ENCODE data around the gene MAFB.

Gene MAFB

DNA sequence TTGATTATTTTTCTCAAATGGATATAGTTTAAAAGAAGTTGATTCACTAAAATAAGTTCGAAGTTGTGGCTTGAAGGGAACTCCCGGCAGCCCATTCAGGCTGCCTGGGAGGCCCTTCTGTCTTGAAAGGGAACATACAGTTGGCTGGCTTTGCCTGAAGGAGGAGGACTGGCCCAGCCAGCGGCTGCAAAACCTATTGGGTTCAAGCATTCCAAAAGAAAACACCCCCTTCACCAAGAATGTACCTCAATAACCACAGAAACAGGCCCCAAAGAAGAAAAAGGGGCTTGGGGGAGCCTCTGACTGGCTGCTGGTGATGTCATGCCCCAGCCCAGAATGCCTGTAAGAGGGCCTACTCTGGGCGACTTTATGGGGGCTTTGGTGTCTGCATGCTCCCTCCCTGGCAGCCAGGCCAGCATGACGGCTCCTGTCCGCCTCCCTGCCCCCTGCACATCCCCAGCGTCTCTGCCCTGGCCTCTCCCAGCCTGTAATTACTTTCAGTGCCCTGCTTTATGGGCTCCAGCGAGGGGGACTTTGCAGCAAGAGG is 36.5 kb downstream of the MAFB start:
- DNase-seq = no peak

DNA sequence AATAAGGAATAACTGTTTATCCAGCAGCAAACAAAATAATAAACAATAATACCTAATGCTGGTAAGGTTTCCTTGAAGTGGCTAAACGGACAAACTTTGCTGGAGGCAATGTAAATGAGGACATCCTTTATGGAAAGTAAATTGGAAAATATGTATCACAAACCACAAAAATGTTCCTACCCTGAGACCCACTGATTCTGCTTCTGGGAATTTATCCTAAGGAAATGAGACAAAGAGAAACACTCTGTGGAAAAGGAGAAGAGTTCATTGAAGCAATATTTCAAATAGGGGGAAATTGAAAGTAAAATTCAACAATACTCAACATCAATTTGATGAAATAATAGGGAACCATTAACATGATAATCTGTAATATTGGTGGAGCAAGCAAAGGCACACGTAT is 37.9 kb downstream of the MAFB start:
- DNase-seq = no peak

DNA sequence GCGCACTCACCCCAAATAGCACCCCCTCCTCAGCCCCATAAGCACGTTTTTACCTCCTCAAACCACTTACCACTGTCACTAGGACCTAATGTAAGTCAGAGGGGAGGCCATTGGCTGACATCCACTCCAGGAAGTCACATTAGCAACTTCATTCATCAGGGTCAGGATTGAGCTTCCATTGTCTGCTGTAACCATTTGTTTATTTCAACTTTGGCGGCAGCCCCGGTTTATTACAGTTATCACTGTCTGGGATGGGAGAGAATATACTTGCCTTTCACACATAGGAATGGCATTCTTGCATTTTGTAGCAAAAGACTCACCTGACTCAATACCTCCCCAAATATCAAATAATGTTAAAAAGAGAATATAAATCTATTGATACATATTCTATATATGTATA is 38.3 kb downstream of the MAFB start:
- no peak for DNase-seq

DNA sequence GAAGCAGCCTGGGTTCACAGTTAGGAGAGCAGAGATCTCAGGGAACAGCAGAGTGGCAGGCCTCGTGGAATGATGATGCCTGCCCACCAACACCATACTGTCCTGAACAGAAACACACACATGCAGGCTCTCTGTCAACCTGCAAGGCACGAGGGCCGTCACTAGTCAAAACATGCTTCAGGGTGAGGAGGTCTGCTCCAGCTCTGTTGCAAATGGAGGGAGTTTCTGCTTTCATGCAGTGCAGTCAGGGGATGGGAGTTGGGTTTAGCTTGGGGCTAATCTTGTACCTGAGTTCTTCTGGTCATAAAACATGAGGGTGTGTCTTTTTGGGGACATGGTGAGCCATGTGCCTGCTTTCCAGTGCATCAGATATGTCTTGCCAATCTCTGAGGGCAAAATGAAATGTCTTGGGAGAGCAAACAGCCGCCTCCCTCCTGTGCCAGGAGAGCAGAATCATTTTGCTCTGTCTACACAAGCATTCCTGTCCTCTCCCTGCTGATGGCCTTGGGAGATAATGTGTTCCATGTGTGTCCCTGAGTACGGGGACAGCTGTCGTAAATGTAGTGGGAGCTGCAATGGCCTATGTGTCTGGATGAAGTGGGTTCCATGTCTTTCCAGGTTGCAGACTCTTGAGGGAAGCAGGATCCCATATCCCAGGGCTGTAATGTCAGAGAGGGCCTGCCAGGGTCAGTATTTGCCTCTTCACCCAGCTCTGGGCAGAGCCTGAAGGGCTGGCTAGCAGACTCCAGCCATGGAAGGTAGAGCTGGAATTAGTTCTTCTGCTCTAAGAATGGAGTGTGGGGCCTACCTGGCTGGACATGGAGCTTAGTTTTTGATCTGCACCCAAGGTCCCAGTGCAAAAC is 40.6 kb downstream of the MAFB start:
- no peak for DNase-seq

DNA sequence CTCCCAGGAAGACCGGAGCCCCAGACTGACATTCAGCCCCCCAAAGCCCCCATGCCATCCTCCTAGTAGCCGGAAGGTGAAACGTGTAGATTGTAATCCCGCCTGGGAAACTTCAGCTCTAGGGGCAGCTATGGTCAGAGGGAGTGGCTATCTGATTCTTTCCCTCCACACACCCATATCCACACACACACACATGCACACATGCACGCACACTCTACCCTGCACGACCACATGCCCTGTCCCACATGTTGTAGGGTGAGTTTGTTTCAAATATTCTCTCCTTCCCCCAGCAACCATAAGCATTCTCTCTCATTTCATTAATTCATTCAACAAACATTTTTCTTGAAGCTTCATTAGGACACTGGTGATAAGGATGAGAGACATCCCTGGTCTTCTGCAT is 42.2 kb downstream of the MAFB start:
- no peak for DNase-seq

DNA sequence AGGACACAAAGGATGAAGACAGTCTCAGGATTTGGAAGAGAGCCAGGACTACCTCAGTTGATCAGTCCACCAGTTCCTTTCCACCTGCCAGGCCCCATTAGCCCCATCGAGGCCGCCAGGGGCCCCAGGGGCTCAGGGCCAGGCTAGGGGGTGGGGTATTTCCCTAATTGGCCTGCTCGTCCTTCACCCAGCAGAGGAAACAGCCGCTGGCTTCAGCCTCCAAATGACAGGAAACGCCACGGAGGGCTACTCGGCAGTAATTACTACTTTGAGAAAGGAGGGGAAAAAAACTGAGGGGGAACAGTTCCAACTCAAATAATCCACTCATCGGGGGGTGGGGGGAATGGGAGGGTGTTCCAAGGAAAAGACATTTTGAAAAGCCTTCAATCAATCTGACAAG is 42.7 kb downstream of the MAFB start:
- no peak for DNase-seq

DNA sequence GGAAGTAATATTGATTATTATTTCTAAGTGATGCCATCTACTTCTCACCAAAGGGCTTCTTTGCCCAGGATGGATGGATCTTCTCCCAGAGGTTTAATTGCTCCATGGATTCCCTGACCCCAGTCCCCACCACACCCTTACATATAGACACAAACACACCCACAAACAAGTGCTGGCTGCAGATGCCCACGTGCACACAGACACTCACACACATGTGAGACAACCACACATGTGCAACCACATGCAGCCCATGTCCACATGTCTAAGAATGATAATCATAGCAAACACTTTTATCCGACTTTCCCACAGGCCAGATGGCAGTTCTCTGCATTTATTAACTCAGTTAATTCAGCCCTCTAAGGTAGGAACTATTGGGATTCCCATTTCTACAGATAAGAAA is 44.2 kb downstream of the MAFB start:
- DNase-seq = no peak

DNA sequence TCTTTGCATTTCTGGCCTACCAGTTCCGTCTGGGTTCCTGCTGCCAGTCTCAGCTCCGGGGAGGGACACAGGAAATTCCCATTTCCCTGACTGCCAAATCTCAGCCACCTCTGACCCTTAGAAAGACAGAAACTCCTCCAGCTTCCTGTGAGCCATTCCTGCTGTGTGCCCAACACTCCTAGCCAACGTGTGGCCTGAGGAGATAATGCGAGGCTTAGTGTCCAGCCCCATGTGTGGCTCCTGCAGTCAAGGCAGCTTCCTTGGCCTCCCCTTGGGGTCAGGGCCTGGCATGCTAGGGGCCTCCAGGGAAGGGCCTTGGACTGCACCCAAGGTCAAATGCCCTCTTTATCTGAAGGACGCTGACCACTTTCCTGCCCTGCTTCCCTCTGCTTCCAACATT is 45.1 kb downstream of the MAFB start:
- no peak for DNase-seq

DNA sequence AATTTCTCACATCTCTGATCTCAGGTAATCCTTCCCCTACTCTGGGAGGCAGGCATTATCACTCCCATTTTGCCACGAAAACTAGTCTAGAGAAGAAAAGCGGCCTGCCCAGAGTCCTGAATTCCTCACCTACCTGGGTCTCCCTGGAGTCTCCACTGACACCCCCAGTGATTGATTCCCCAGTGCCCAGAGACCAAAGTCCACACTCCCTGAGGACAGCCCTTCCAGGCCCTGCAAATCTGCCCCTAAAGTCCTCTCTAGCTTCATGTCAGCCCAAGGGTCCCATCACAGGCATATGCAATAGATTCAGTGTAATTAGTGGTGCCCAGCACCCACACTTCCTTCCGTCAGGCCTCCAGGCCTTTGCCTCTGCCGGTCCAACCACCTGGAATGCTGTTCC is 47.2 kb downstream of the MAFB start:
- no peak for DNase-seq

DNA sequence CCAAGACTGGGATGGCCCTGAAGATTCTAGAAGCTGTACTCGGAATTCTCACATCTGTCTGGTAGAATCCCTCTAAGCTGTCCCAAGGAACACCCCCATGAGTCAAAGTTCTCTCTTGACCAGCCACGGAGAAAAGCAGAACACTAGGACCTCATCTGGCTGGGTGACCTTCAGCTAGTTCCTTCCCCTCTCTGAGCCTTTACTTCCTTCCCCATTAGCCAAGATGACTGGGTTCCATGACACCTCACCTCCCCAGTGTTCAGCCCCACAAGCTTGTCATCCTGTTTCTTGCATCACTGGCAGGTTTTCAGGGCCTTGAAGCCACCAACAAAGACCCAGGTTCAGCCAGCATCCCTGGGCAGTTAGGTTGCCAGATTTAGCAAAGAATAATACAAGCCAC is 47.8 kb downstream of the MAFB start:
- no peak for DNase-seq

DNA sequence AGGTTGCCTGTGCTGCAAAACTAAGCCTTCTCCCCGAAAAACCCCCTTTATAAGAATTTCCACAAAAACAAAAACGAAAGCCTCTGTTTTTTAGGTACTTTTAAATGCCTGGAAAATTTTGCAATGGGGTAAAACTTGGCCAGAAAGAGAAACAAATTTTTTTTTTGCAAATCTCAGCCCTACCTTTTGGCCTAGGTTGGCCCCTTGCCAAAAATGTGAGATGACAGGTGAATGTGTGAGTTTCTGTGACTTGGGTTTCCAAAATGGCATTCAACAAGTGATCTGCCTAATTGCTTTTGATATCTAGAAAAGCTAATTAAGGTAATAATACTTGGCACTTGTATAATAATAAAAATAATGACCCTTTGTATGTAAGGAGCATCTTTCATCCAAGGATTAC is 48.4 kb downstream of the MAFB start:
- DNase-seq = no peak

DNA sequence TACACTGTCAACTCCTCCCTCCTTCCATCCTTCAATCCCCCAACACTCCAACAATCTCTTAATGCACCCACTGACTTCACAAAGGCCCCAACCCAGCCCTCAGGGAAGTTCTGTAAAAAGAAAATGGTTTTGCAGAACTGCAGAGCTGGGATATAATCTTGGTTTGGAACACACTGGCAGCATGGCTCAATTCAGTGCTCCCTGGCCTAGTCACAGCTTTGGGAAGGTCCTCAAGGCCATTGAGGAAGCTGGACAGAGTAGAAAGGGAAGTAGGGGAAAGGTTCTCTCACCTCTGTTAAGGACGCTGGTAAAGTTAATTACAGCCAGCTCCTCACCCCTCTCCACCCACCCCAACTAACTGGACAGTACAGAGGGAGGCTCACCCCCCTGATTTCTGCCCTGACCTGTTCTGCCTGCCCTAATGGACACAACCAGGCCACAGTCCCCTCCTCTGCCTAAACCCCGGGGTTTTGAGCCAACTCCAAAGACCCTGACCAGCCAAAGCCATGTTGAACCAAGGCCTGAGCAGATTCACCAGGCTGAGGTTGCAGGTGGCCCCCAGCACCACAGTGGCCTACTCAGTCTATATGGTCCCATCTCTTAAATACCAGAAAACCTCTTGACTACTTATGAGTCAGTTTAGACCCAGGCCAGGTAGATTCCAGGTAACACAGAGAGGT is 49.2 kb downstream of the MAFB start:
- DNase-seq = no peak

DNA sequence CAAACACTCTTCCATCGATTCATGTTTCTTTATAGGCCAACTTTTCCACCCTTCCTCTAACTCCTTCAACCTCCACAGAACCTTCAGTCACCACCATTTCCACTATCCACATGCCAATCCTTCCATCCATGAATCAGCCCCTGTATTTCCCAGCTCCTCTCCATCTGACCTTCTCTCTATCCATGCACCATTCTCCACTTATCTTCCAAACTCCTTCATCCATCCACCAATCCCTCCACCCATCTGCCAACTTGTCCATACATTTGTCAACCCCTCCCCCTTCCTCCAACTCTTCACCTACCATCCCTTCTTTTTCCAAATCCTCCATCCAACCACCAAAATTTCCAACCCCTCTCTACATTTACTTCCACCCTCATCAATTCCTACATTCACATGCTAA is 49.9 kb downstream of the MAFB start:
- no peak for DNase-seq

DNA sequence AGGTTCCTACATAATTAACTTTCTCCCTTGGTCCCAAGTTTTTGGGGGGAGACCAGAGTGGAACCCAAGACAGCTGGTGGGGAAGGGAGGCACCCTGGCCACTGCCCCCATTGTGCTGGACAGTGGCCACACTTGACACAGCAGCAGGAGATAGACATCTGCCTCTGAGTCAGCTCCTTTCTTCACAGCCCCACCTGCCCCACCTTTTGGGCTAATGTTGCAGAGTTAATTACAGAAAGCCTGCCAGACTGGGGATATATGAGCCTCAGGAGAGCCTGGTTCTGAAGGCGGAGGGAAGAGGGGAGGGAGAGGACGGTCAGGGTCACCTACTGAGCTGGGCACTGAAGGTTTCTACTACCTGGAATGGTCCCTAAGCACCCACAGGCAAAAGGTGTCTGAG is 50.6 kb downstream of the MAFB start:
- no peak for DNase-seq

DNA sequence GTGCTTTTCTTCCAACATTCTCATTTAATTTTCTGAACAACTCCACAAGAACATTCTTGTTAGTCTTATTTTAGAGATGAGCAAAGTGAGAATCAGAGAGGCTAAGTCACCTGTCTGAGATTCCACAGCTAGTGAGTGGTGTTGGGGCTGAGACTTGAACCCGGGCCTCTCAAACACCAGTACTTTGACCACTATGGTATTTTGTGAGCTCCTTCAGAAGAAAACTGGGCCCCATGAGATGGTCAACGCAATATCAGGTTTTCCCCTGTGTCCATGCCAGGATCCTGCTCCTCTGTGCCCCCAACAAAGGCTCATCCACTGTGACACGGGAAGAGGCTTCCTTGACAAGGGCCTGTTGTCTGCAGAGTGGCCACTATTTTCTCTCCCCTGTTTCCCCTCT is 51.9 kb downstream of the MAFB start:
- DNase-seq = no peak

DNA sequence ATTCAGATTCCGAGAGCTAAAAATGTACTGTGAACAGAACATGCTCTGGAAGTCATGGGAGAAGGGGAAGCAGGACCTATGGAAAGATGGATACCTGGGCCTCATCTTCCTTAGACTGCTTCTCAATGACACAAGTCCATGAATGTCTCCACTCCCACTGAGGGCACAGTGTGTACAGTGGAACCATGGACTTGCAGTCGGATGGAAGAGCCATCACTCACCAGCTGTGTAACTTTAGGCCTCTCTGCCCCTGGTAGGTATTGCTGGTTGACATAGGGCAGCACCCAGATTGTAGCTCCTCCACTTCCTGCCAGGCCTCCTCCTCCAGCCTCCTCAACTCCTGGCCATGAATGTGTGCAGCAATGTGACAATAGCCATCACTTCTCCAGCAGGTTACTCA is 52.5 kb downstream of the MAFB start:
- DNase-seq = no peak

DNA sequence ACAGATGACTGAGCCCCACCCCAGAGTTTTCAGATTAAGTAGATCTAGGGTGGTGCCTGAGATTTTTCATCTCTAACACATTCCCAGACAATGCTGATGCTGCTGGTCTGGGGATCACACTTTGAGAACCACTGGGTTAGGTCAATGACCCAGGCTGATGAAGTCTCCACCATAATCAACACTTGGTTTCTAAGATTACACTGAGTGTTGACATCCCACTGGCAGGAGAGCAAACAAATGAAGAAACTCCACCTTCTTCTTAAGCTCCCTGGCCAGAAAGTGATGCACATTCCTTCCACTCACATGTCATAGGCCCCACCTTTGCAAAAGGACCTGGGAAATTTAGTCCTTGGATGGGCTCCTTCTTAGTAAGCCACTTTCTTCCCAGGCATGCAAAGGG is 53.1 kb downstream of the MAFB start:
- no peak for DNase-seq
